ENCODE data around the gene GP1BA.

- no peak for TF ChIP-seq HOXA7 (CRISPR knock-in tag; IDR thresholded peaks at IDR 0.05; ENCODE audit: borderline replicate concordance)
- TF ChIP-seq ZNF214 (tag by site-specific recombination; IDR thresholded peaks at IDR 0.05; ENCODE audit: borderline replicate concordance) = no peak
- no peak for TF ChIP-seq ZBTB7A (tag by site-specific recombination; IDR thresholded peaks at IDR 0.05; ENCODE audit: low read depth)
- no peak for TF ChIP-seq AEBP2 (tag by site-specific recombination; IDR thresholded peaks at IDR 0.05; ENCODE audit: borderline replicate concordance)
- TF ChIP-seq ZNF18 (tag by site-specific recombination; IDR thresholded peaks at IDR 0.05) = no peak
- TF ChIP-seq ZNF777 (tag by site-specific recombination; IDR thresholded peaks at IDR 0.05; ENCODE audit: borderline replicate concordance) = no peak
- no peak for TF ChIP-seq ZXDB (tag by site-specific recombination; IDR thresholded peaks at IDR 0.05)
- no peak for TF ChIP-seq YY1 (tag by site-specific recombination; IDR thresholded peaks at IDR 0.05)
- TF ChIP-seq ZSCAN30 (tag by site-specific recombination; IDR thresholded peaks at IDR 0.05) = no peak
- TF ChIP-seq CTCF (tag by site-specific recombination; IDR thresholded peaks at IDR 0.05) = 0 out of 2 replicates have a peak, but pooled peaks have one; percentile 14
Observed at GRCh38 chr17:4895657-4896331, 36.3 kb upstream of the GP1BA start.

Measured in HEK293 (cell line).